ENCODE data around the gene ZNF385D.

Gene ZNF385D

GRCh38 chr3:21718161-21718765 is 32.7 kb downstream of the ZNF385D start:
- H3K4me1 ChIP-seq (ENCODE audit: control insufficient read depth, insufficient read depth, low read length): peaks cover 9% of the 10 kb centered on the region
- no peaks in the 10 kb centered on the region for H3K27me3 ChIP-seq (ENCODE audit: control insufficient read depth, insufficient read depth, low read length)
- no peaks in the 10 kb centered on the region for H3K9me3 ChIP-seq (ENCODE audit: control insufficient read depth, insufficient read depth, low read length)
- H3K36me3 ChIP-seq (ENCODE audit: control insufficient read depth, insufficient read depth, low read length): no peaks in the 10 kb centered on the region
- H3K9ac ChIP-seq (ENCODE audit: low read depth, low read length): no peak overlapping the region
- H3K4me3 ChIP-seq (ENCODE audit: low read depth, low read length): no peak overlapping the region

GRCh38 chr3:21715662-21716061 is 35.3 kb downstream of the ZNF385D start:
- Histone ChIP-seq H3K9ac (ENCODE audit: low read depth, low read length) (no peak overlapping the region), H3K4me3 (ENCODE audit: low read depth, low read length) (no peak overlapping the region), H3K36me3 (ENCODE audit: control insufficient read depth, insufficient read depth, low read length) (no peaks in the 10 kb centered on the region), H3K27me3 (ENCODE audit: control insufficient read depth, insufficient read depth, low read length) (no peaks in the 10 kb centered on the region), H3K4me1 (ENCODE audit: control insufficient read depth, insufficient read depth, low read length) (peaks cover 9% of the 10 kb centered on the region), H3K9me3 (ENCODE audit: control insufficient read depth, insufficient read depth, low read length) (no peaks in the 10 kb centered on the region)

- Histone ChIP-seq H3K27me3 (ENCODE audit: control insufficient read depth, insufficient read depth, low read length) (no peaks in the 10 kb centered on the region), H3K9me3 (ENCODE audit: control insufficient read depth, insufficient read depth, low read length) (no peaks in the 10 kb centered on the region), H3K4me1 (ENCODE audit: control insufficient read depth, insufficient read depth, low read length) (no peaks in the 10 kb centered on the region), H3K4me3 (ENCODE audit: low read depth, low read length) (no peak overlapping the region), H3K9ac (ENCODE audit: low read depth, low read length) (no peak overlapping the region), H3K36me3 (ENCODE audit: control insufficient read depth, insufficient read depth, low read length) (no peaks in the 10 kb centered on the region)
Observed at GRCh38 chr3:21705769-21706168, 45.2 kb downstream of the ZNF385D start.

GRCh38 chr3:21704796-21705195 is 46.2 kb downstream of the ZNF385D start:
- H3K4me3 ChIP-seq (ENCODE audit: low read depth, low read length): no peak overlapping the region
- H3K9ac ChIP-seq (ENCODE audit: low read depth, low read length): no peak overlapping the region
- no peaks in the 10 kb centered on the region for H3K27me3 ChIP-seq (ENCODE audit: control insufficient read depth, insufficient read depth, low read length)
- H3K4me1 ChIP-seq (ENCODE audit: control insufficient read depth, insufficient read depth, low read length): no peaks in the 10 kb centered on the region
- no peaks in the 10 kb centered on the region for H3K9me3 ChIP-seq (ENCODE audit: control insufficient read depth, insufficient read depth, low read length)
- no peaks in the 10 kb centered on the region for H3K36me3 ChIP-seq (ENCODE audit: control insufficient read depth, insufficient read depth, low read length)

GRCh38 chr3:21703291-21703690 is 47.7 kb downstream of the ZNF385D start:
- Histone ChIP-seq H3K4me1 (ENCODE audit: control insufficient read depth, insufficient read depth, low read length) (no peaks in the 10 kb centered on the region), H3K9ac (ENCODE audit: low read depth, low read length) (no peak overlapping the region), H3K27me3 (ENCODE audit: control insufficient read depth, insufficient read depth, low read length) (no peaks in the 10 kb centered on the region), H3K4me3 (ENCODE audit: low read depth, low read length) (no peak overlapping the region), H3K36me3 (ENCODE audit: control insufficient read depth, insufficient read depth, low read length) (no peaks in the 10 kb centered on the region), H3K9me3 (ENCODE audit: control insufficient read depth, insufficient read depth, low read length) (no peaks in the 10 kb centered on the region)

GRCh38 chr3:21697707-21698106 is 53.3 kb downstream of the ZNF385D start:
- H3K4me1 ChIP-seq (ENCODE audit: control insufficient read depth, insufficient read depth, low read length): no peaks in the 10 kb centered on the region
- H3K9me3 ChIP-seq (ENCODE audit: control insufficient read depth, insufficient read depth, low read length): no peaks in the 10 kb centered on the region
- H3K4me3 ChIP-seq (ENCODE audit: low read depth, low read length): no peak overlapping the region
- H3K9ac ChIP-seq (ENCODE audit: low read depth, low read length): no peak overlapping the region
- H3K36me3 ChIP-seq (ENCODE audit: control insufficient read depth, insufficient read depth, low read length): no peaks in the 10 kb centered on the region
- no peaks in the 10 kb centered on the region for H3K27me3 ChIP-seq (ENCODE audit: control insufficient read depth, insufficient read depth, low read length)

- Histone ChIP-seq H3K9ac (ENCODE audit: low read depth, low read length) (no peak overlapping the region), H3K4me3 (ENCODE audit: low read depth, low read length) (no peak overlapping the region), H3K9me3 (ENCODE audit: control insufficient read depth, insufficient read depth, low read length) (no peaks in the 10 kb centered on the region), H3K4me1 (ENCODE audit: control insufficient read depth, insufficient read depth, low read length) (no peaks in the 10 kb centered on the region), H3K36me3 (ENCODE audit: control insufficient read depth, insufficient read depth, low read length) (no peaks in the 10 kb centered on the region), H3K27me3 (ENCODE audit: control insufficient read depth, insufficient read depth, low read length) (no peaks in the 10 kb centered on the region)
Observed at GRCh38 chr3:21694506-21694905, 56.5 kb downstream of the ZNF385D start.

GRCh38 chr3:21691036-21691435 is 60.0 kb downstream of the ZNF385D start:
- no peak overlapping the region for H3K4me3 ChIP-seq (ENCODE audit: low read depth, low read length)
- no peaks in the 10 kb centered on the region for H3K4me1 ChIP-seq (ENCODE audit: control insufficient read depth, insufficient read depth, low read length)
- no peaks in the 10 kb centered on the region for H3K36me3 ChIP-seq (ENCODE audit: control insufficient read depth, insufficient read depth, low read length)
- H3K9me3 ChIP-seq (ENCODE audit: control insufficient read depth, insufficient read depth, low read length): no peaks in the 10 kb centered on the region
- H3K9ac ChIP-seq (ENCODE audit: low read depth, low read length): no peak overlapping the region
- H3K27me3 ChIP-seq (ENCODE audit: control insufficient read depth, insufficient read depth, low read length): no peaks in the 10 kb centered on the region

GRCh38 chr3:21682206-21682605 is 68.8 kb downstream of the ZNF385D start:
- Histone ChIP-seq H3K36me3 (ENCODE audit: control insufficient read depth, insufficient read depth, low read length) (no peaks in the 10 kb centered on the region), H3K27me3 (ENCODE audit: control insufficient read depth, insufficient read depth, low read length) (no peaks in the 10 kb centered on the region)

GRCh38 chr3:21673393-21673792 is 77.6 kb downstream of the ZNF385D start:
- Histone ChIP-seq H3K36me3 (ENCODE audit: control insufficient read depth, insufficient read depth, low read length) (no peaks in the 10 kb centered on the region), H3K4me3 (ENCODE audit: low read depth, low read length) (no peak overlapping the region), H3K9ac (ENCODE audit: low read depth, low read length) (no peak overlapping the region), H3K27me3 (ENCODE audit: control insufficient read depth, insufficient read depth, low read length) (no peaks in the 10 kb centered on the region), H3K4me1 (ENCODE audit: control insufficient read depth, insufficient read depth, low read length) (peaks cover 5% of the 10 kb centered on the region), H3K9me3 (ENCODE audit: control insufficient read depth, insufficient read depth, low read length) (no peaks in the 10 kb centered on the region)

More at GRCh38 chr3:21682206-21682605, 68.8 kb downstream of the ZNF385D start:
- Histone ChIP-seq H3K9me3 (ENCODE audit: control insufficient read depth, insufficient read depth, low read length) (no peaks in the 10 kb centered on the region), H3K4me3 (ENCODE audit: low read depth, low read length) (no peak overlapping the region), H3K4me1 (ENCODE audit: control insufficient read depth, insufficient read depth, low read length) (peaks cover 6% of the 10 kb centered on the region), H3K9ac (ENCODE audit: low read depth, low read length) (no peak overlapping the region)

- no peaks in the 10 kb centered on the region for H3K9me3 ChIP-seq (ENCODE audit: control insufficient read depth, insufficient read depth, low read length)
- H3K9ac ChIP-seq (ENCODE audit: low read depth, low read length): no peak overlapping the region
- no peaks in the 10 kb centered on the region for H3K36me3 ChIP-seq (ENCODE audit: control insufficient read depth, insufficient read depth, low read length)
- no peaks in the 10 kb centered on the region for H3K27me3 ChIP-seq (ENCODE audit: control insufficient read depth, insufficient read depth, low read length)
- H3K4me3 ChIP-seq (ENCODE audit: low read depth, low read length): no peak overlapping the region
- no peaks in the 10 kb centered on the region for H3K4me1 ChIP-seq (ENCODE audit: control insufficient read depth, insufficient read depth, low read length)
Observed at GRCh38 chr3:21672303-21672702, 78.7 kb downstream of the ZNF385D start.

- no peak overlapping the region for H3K4me3 ChIP-seq (ENCODE audit: low read depth, low read length)
- peaks cover 4% of the 10 kb centered on the region for H3K4me1 ChIP-seq (ENCODE audit: control insufficient read depth, insufficient read depth, low read length)
- no peak overlapping the region for H3K9ac ChIP-seq (ENCODE audit: low read depth, low read length)
- no peaks in the 10 kb centered on the region for H3K36me3 ChIP-seq (ENCODE audit: control insufficient read depth, insufficient read depth, low read length)
- H3K9me3 ChIP-seq (ENCODE audit: control insufficient read depth, insufficient read depth, low read length): no peaks in the 10 kb centered on the region
- H3K27me3 ChIP-seq (ENCODE audit: control insufficient read depth, insufficient read depth, low read length): no peaks in the 10 kb centered on the region
Observed at GRCh38 chr3:21670386-21670785, 80.6 kb downstream of the ZNF385D start.

All from iPS-15b (cell line).